Keratinocyte (primary cell): Measurements from ENCODE around the gene CALY.

Experiments used
- EZH2 ChIP-seq: IDR thresholded peaks from one replicate; pipeline ENCODE4 v1.6.1; 2012; ENCODE audit warnings: inconsistent platforms, mild to moderate bottlenecking, low read length, moderate library complexity
- TF ChIP-seq, protein P1 (sequence below), 3 experiments: IDR thresholded peaks in 1 of 3; conservative IDR thresholded peaks in 1 of 3; optimal IDR thresholded peaks in 1 of 3; 2 replicates in 2 of 3; 3 replicates in 1 of 3; pipeline versions ENCODE3 to v1.5.1; 2011; ENCODE audit warnings: low read length in 3 of 3, mild to moderate bottlenecking in 3 of 3, moderate library complexity in 2 of 3, control low read depth in 1 of 3, inconsistent platforms in 1 of 3; ENCODE audit not compliant: insufficient read depth in 2 of 3; ENCODE audit errors: extremely low read depth in 1 of 3

GRCh38 chr10:133312016-133312768 is 24.5 kb downstream of the CALY start:
- TF ChIP-seq, protein P1, sequence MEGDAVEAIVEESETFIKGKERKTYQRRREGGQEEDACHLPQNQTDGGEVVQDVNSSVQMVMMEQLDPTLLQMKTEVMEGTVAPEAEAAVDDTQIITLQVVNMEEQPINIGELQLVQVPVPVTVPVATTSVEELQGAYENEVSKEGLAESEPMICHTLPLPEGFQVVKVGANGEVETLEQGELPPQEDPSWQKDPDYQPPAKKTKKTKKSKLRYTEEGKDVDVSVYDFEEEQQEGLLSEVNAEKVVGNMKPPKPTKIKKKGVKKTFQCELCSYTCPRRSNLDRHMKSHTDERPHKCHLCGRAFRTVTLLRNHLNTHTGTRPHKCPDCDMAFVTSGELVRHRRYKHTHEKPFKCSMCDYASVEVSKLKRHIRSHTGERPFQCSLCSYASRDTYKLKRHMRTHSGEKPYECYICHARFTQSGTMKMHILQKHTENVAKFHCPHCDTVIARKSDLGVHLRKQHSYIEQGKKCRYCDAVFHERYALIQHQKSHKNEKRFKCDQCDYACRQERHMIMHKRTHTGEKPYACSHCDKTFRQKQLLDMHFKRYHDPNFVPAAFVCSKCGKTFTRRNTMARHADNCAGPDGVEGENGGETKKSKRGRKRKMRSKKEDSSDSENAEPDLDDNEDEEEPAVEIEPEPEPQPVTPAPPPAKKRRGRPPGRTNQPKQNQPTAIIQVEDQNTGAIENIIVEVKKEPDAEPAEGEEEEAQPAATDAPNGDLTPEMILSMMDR (optimal IDR thresholded peaks at IDR 0.05 in 1 of 3, IDR thresholded peaks at IDR 0.05 in 1 of 3, conservative IDR thresholded peaks at IDR 0.05 in 1 of 3; ENCODE audit: extremely low read depth in 1 of 3, insufficient read depth in 2 of 3, low read length in 3 of 3): no peak
- no peak for TF ChIP-seq EZH2
